NCI-H2107 treated with DMSO at 0.1 percent for 48 hours (cell line): ENCODE measurements around the gene ATMIN.

Experiments used
- DNase-seq: peaks from one replicate; lab custom pipeline; 2025; ENCODE audit not compliant: unreplicated experiment; lab: John Stamatoyannopoulos, UW

Gene ATMIN

DNA sequence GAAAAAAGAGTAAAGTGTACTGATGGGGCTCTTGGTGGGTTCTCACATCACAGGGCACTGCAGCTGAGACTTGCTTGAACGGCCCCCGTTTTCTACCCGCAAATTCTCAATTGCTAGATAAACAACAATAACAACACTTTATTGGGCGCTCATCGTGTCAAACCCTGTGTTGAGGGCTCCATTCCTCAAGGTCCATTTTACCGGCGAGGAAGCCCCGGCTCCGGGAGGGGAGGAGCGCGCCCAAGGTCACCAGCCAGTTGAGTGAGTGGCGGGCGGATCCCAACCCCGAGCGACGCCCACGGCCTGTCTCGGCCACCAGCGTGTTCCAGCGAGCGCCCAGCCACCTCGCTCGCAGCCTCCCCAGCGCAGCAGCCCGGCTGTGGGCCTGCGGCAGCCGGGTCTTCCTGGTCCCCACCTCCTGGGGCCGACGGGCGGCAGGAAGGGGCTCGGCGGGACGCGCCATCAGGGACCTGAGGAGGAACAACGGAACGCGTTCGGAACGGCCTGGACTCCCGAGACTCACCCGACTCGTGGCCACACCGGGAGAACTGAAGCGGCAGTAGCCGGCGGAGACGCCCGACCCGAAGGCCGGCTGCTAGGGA lies 29.3 kb upstream of the ATMIN start:
- DNase-seq: peak; percentile 18

DNA sequence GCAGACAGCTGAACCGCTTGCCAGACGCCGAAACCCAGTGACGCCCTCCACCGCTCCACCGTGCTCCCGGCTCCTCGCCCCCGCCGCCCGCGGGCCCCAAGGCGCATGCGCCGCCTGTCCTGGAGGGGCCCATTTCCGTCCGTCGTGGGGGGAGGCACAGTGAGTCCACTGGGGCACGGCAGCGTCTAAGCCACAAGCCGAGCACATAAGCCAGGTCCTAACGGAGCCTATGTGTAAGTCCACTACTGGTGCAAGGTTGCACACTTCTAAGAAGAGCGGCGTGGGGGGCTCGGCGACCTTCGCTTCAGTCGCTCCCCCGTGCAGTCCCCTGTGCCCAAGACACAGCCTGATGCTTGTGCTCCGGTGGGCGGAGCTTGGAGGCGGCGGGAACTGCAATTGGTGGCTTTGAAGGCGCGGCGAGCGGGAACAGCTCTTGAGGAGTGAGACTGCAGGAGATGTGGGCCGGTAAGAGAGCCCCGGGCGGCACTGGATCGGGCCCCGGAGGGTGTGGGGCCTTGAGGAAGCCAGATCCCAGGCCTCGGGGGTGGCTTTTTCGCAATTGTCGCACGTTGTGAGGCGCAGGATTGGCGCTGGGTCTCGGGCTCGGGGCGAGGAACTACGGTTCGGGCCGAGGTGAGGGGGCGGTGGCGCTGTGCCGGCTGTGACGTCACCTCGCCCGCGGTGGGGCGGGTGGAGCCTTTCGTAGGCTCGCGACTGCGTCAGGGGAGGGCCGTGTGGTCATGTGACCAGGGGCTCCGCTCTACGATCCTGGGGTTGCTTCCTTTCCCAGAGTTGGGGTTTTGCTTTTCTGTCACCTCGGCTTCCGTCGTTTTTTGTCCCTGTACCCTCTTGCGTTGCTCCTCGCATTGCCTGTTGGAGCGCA lies 28.6 kb upstream of the ATMIN start, which contains the start of the genes CENPN and CMC2:
Gene CENPN (plus strand): TSS at position 402 of the 883 bp plus-strand sequence. CDS start 4,726 bp downstream, outside the sequence.
Gene CMC2 (minus strand): TSS at position 73 of the 883 bp plus-strand sequence. CDS start 9,491 bp downstream, outside the sequence.
- peak; percentile 93 for DNase-seq

DNA sequence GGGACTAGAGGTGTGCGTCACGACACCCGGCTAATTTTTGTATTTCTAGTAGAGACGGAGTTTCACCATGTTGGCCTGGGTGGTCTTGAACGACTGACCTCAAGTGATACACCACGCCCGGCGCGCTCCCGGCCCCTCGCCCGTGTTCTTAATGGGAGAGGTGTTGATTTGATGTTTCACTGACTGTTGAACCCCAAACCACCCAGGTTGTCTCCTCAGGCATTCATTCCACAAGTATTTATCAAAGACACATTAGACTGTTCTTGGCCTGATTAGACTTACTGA lies 27.2 kb upstream of the ATMIN start:
- no peak for DNase-seq

DNA sequence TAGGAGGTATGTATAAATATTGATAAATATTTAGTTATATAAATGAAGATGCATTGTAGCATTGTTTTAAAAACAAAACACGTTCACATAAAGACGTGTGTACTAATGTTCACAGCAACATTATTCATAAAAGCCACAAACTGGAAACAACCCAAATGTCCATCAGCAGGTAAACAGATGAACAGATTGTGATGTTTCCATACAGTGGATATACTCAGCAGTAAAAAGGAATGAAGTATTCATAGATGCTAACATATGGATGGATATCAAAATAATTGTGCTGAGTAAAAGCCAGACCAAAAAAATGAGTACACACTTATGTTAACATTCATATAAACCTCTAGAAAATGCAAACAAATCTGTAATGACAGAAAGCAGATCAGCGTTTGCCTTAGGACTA lies 22.7 kb upstream of the ATMIN start:
- DNase-seq: no peak

DNA sequence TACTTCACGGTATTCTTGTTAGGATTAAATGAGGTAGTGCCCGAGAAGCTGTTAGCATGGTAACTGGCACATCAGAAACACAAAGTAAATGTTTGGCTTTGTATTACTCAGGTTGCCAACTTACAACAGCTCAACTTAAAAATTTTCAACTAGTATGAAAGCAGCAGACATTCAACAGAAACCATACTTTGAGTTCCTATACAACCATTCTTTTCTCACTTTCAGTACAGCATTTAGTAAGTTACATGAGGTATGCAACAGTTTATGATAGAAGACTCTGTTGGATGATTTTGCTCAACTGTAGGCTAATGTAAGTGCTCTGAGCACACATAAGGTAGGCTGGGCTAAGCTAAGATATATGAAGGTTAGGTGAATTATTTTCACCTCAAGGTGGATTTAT lies 21.0 kb upstream of the ATMIN start:
- no peak for DNase-seq

DNA sequence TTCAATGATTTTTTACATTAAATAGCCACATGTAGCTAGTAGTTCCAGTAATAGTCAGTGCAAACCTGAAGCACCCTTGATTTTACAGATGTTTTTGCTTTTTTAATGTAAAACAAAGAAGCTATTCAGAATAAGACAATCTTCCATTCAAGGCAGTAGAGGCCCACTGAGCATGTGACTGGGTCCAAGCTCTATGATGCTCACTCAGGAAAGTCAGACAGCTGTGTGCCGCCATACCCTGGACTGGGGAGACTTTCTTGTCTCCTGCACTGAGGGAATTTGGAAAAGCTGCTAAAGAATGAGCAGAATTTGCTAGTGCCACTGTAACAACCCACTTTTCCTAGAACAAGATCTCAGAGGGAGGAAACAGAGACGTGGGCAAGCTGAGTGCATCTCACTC lies 17.1 kb upstream of the ATMIN start:
- no peak for DNase-seq

DNA sequence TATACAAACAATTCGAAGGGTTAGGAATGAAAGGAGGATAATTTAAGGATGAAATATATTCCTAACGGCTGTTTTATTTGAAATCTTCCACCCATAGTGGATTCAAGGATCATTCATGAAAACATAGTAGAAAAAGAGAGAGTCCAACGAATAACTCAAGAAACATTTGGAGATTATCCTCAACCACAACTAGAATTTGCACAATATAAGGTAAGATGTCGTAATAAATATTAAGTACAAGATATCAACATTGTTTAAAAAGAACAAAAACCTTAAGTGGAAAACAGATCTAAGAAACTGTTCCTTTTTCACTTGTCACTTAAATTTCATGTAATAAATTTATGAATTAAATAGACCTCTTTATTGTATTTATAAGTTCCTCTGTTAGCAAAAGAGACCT lies 9.2 kb upstream of the ATMIN start:
- no peak for DNase-seq

DNA sequence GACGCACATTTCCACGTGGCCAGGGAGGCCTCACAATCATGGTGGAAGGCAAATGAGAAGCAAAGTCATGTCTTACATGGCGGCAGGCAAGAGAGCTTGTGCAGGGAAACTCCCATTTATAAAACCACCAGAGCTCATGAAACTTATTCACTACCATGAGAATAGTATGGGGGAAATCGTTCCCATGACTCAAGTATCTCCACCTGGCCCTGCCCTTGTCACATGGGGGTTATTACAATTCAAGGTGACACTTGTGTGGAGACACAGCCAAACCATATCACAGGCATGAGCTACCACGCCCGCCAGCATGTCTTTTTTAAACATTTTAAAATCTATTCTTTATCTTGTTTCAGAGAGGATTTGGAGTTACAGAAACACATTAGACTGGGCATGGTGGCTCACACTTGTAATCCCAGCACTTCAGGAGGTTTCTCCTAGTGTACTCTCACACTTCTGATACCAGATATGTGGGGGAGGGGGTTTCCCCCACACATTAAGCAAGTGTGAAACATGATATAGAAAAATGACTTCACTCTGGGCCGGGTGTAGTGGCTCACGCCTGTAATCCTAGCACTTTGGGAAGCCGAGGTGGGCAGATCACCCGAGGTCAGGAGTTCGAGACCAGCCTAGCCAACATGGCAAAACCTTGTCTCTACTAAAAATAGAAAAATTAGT lies 5.6 kb upstream of the ATMIN start:
- DNase-seq: no peak

DNA sequence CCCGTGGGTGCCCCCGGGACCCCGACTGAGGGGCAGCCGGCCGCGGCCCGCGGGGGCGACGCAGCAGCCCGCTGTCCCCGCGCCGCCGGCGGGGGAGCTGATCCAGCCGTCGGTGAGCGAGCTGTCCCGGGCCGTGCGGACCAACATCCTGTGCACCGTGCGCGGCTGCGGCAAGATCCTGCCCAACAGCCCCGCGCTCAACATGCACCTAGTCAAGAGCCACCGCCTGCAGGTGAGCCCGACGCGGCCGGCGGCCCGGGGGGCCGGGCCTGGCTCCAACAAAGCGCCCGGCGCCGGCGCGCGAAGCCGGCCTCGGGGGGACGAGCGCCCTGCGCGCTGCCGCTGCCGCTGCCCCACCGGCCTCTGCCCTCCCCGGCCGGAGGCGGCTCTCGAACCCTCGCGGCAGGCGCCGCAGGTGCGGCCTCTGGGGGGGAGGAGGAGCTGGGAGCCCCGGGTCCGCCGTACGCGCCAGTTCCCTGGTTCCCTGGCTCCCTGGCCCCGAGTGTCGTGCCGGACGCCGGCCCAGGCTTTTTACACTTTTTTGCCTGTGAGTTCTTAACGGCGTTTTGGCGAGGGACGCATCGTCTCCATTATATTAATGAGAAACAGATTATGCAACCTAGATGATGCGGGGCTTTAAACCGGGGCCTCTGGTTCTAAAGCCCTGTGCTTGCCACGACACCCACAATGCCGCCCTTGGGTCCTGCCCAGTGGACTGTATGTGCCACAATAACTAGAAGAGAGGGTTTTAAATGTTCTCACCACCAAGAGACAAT lies 521 bp downstream of the ATMIN start:
- DNase-seq: no peak

DNA sequence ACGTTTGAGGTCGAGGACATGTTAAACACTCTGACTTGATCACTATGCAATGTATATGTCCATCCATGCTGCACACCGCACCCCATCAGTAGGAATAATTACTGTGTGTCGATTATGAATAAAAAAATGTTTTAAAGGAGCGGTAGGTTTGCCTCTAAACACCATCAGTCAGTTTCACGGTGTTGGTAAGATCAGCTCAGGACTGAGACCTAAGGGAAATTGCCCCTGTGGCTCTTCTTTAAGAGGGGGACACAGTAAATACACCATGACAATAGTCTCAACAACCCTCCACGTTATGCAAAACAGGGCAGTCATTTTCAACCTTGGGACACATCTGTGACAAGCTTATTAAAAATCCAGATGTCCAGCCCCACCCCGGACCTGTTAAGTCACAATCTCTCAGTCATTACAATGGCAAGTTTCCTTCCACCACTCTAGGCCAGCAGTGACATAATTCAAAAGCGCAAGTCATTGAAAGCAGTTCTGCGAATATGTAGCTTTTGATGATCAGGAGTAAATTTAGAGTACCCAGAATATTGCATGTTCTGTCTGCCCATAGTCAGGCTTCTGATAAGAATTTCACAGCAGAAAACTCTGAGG lies 1.2 kb downstream of the ATMIN start:
- no peak for DNase-seq

DNA sequence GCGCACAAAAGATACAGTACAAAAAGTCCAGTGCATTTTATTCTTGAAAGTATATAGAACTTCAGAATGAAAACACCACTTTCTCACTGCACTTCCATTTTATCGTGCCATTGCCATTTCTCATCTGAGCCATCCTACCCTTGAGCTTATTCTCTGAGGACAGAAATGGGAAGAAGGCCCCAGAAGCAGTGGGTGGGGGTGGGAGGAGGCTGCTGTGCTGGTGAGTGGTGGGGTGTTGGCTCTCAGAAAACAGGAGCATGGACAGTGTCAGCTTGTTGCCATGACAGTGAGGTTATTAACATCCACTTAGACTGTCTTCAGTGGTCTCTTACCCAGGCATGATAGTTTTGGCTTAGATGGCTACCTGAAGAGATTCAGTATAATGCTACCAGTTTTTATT lies 4.5 kb downstream of the ATMIN start:
- no peak for DNase-seq

DNA sequence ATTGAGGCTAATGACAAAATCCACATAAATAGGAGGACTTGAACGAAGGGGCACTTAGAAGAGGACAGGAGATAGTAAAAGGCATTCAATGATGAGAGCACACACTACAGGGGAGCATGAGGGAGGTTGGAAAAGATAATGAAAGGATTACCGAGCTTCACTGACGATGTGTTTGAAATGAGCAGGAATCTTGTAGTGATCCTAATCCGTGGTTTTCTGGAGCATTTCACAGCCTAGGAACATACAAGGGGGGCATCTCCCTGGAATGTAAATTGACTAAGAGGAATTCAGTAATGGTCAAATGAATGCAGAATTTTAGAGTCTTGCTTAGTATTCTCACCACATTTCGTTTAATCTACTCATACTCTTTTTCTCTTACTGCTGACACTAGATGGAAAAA lies 5.2 kb downstream of the ATMIN start:
- no peak for DNase-seq

DNA sequence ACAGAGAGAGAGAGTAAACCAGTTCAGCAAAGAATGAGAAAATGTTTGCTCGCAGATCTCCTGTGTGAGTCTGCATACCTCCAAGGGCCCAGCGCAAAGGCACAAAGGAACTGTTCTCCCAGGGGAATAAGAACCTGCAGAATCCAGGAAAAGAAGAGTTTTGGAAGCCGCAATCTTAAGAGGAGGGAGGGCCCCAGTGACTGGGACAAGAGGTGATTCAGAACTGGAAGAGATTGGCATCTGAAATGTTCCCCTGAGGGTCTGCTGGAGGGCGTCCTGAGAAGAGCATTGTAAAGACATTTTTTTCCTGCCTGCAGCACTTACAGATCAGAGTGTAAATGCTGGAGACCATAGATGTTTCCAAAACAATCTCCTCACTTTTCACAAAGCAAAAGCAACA lies 6.1 kb downstream of the ATMIN start:
- no peak for DNase-seq

DNA sequence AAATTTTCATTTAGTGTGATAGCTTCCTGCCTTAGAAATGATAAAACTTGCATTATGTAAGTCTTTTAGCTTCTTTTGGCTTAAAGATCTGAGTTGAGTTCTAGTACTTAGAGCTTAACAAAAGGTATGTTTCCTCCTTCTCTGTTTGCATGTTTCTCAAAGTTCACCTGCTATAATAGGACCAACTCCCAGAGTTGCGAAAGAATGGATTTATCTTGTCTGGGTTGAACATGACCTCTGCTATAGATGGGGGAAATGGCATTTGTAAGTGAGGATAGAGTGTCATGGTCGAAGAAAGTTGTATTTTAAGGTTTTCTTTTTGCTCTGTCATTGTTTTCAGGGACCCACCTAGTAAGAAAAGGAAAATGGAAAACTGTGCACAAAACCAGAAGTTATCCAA lies 7.2 kb downstream of the ATMIN start:
- DNase-seq: no peak

DNA sequence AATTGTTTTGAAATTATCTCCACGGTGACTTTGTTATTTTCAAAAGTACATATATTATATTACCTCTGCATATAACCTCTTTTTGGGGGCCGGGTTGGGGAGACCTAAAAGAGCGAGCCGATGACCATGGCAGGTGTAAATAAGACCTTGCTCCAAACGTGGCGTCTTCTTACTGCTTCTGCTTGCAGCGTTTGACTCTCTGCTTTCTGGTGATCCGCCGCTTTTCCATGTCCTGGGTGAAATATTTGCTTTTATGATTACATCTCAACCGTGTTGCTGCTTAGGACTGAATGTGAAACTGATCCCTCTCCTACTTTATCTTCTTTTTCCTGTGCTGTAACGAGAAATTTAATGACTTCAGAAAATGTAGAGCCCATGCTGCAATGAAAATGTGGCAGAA lies 18.1 kb downstream of the ATMIN start:
- DNase-seq: no peak

DNA sequence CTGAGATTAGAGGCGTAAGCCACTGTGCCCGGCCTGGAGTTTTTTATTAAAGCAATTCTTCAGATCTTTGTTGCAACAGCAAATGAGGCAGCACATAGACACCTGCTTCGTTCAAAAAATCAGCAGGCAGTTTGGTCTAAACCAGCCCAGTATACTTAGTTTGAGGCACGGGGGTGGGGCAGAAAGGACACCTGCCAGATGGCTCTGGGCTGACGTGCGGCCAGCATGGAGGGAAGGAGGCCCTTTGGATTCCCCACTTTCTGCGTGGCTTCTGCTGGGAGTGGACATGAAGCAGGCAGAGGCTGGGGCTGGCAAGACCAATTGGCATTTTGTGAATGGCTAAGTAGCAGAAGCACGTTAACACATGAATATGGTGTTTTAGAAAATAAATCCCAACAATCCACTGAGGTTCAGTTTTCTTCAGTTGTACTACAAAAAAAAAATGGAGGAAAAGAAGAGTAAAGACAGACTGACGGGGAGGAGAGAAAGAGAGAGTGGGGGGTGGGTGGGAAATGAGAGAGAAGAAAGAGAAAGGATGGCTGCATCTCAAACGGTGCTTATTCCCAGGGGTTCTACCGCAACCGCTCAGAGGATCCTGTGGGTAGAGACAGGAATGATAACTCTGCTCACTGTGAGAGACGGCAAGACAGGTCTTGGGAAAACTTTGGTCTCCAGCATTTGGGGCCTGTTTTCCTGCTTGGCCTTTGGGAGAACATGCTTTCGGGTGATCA lies 25.1 kb downstream of the ATMIN start:
- no peak for DNase-seq

DNA sequence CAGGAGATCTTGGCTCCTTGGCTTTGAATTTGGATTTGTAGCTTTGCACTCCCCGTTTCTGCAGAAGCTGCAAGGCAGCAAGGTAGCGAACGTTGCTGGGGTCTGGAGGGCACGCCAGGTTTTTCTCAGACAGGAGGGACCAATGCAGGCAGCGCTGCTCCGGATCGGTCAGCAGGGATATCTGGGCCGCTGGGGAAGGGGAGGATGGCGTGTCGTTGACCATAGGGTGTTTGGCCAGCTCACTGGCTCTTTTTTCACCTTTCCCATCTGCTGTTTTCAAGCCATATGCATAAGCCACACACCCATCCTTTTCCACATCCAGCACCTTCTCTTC lies 25.6 kb downstream of the ATMIN start:
- DNase-seq: no peak

DNA sequence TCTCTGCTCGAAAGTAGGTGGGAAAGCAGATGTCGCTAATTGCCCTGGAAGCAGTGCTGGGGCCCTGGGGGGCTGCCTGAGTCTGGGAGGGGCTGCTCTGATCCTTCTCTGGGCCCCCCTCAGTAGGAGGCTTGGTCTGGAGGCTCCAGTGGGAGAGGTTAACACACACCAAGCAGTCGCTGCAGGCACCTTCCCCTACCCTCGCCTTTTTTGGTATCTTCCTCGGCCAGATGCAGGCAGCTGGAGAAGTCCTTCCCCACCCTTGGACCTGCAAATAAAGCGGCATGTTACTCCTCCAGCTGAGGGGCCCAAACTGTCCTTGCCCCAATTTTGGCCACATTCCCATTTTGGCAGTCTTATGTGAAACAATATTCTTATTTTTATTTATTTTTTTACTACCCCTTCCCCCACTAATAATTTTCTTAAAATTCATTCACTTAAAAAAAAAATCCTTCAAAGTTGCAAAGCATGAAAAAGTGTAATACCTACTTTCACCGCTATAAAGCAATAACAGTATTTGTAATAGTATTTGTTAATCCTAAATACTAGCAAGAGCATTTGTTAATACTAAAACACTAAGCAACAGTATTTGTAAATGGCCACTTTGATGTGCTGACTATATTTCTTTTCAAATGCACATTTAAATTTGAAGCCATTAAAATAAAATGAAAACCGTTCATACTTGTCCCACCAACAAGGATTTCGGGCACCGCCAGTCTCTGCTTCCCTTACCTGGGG lies 26.4 kb downstream of the ATMIN start:
- DNase-seq: no peak

DNA sequence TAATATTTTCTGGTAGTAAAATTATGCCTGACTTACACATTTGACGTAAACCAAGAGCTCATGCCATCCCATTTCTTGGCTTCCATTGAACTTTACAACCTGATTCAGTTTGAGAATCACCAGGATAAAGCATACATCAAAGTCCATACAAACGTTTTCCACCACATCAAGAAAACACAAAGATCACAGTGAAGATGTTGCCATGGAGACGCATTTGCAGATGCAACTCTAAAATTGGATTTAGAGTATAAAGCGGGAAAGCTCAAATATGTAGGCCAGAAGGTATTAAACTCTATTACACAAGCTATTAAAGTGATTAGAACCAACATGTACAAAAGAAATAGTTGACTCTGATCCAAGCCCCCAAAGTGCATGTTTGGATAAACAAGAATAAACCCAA lies 31.0 kb downstream of the ATMIN start:
- no peak for DNase-seq

DNA sequence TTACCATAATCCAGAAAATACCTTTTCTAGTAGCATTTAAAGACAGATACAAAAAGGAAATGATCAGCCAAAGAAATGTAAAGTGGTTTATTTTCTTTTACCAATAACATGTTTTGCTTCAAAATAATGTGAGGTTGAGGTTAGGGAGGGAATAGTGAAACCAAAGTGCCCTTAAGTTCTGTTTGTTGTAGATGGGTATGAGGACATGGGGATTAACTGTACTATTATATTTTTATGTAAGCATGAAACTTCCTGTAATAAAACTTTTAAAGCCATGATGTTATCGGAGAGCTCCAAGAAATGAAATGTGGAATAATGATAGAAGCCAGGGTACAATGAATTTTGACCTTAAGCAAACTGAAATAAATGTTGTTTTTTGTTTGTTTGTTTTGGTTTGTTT lies 31.5 kb downstream of the ATMIN start:
- DNase-seq: no peak
